Frontal cortex (tissue), 4 donors: ENCODE results near the gene RPL13. TPM values are rescaled to one million over a fixed set of nuclear protein-coding genes. Genes with fewer than 3 reads are reported as not detected.
A peak's percentile ranks its signal among the peaks of the same experiment; 100 is the strongest.
"Not testable (repeated sequence)": the region's sequence is repeated elsewhere in the genome, so short reads cannot be mapped to it uniquely, and the experiment has no call there.

Experiments used
- DNase-seq, 2 donors: peaks; one replicate each; pipeline ENCODE4 v3.0.0; 2012; ENCODE audit warnings: low spot score in 2 of 2
- FAIRE-seq: peaks from 2 replicates; lab custom pipeline; 2012; peaks lifted over from hg19 to GRCh38; lab: Jason Lieb, UNC
- total RNA-seq: library from RNA; depleted of rRNA; stranded (reverse); fragments of >200 nt; gene quantifications from one replicate; pipeline ENCODE4 v1.2.3, GENCODE V29; 2014
- donor health status: control.
- donor health status: control.
- donor health status: control.

Gene RPL13
- total RNA-seq, 1 donor from 2014 or later = 1,545 TPM

DNA sequence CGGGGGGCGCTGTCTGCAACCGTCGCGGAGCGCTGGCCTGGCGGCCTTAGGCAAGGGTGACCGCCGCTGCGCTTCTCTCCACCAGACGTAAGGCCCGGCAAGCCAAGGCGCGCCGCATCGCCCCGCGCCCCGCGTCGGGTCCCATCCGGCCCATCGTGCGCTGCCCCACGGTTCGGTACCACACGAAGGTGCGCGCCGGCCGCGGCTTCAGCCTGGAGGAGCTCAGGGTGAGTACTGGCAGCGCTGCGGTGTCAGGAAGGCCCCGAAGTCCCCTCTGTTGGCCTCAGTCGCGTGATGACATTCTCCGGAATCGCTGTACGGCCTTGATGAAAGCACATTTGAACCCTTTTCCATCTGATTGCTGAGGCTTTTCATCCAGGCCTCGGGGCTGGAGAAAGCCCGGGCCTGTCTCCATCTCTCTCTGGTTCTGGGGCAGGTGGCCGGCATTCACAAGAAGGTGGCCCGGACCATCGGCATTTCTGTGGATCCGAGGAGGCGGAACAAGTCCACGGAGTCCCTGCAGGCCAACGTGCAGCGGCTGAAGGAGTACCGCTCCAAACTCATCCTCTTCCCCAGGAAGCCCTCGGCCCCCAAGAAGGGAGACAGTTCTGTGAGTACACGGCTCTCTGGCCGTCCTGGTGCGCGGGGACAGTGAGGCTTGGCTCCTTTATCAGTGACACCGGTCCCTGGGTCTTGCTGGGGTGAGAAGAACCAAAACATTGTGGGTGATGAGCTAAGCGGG lies 831 bp downstream of the RPL13 start:
- FAIRE-seq (no peak), DNase-seq (no peak)

DNA sequence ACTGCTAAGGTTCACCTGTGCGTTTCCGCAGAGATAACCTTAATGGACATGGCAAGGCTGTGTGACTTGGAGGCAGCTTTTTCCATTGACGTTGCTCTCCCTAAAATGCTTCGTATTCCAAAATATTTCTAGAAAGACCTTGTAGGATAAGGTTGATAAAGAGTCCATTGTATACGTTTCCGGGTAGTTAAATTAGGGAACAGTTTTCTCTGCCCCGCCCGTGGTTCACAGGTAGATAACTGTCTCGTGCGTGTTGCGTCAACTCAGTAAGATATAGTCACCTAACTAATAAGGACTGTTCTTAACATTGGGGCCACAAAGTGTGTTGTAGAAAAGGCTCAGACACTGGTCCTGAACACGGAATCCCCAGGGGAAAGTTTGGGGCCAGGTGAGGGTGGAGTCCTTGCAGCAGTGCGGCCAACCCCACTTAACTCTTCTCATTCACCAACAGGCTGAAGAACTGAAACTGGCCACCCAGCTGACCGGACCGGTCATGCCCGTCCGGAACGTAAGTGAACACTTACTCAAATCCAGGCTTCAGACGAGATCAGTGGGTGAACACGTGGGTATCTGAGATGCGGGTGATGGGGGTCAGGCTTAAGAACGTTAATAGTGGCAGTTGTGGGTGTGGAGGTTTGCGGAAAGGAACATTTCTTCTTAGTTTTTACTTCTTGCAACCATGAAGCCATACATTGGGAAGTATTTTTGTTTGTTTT lies 1.6 kb downstream of the RPL13 start:
- DNase-seq (no peak), FAIRE-seq (no peak)

DNA sequence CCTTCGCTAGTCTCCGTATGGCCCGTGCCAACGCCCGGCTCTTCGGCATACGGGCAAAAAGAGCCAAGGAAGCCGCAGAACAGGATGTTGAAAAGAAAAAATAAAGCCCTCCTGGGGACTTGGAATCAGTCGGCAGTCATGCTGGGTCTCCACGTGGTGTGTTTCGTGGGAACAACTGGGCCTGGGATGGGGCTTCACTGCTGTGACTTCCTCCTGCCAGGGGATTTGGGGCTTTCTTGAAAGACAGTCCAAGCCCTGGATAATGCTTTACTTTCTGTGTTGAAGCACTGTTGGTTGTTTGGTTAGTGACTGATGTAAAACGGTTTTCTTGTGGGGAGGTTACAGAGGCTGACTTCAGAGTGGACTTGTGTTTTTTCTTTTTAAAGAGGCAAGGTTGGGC lies 2.5 kb downstream of the RPL13 start:
- no peak for DNase-seq
- no peak for FAIRE-seq

DNA sequence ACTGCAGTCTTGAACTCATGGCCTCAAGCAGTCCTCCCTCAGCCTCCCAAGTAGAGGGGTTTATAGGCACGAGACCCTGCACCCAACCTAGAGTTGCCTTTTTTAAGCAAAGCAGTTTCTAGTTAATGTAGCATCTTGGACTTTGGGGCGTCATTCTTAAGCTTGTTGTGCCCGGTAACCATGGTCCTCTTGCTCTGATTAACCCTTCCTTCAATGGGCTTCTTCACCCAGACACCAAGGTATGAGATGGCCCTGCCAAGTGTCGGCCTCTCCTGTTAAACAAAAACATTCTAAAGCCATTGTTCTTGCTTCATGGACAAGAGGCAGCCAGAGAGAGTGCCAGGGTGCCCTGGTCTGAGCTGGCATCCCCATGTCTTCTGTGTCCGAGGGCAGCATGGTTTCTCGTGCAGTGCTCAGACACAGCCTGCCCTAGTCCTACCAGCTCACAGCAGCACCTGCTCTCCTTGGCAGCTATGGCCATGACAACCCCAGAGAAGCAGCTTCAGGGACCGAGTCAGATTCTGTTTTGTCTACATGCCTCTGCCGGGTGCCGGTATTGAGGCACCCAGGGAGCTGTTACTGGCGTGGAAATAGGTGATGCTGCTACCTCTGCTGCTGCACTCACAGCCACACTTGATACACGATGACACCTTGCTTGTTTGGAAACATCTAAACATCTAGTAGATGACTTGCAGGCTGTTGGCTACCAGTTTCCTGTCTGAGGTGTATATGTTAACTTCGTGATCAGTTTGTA lies 3.3 kb downstream of the RPL13 start:
- DNase-seq (no peak), FAIRE-seq (no peak)

DNA sequence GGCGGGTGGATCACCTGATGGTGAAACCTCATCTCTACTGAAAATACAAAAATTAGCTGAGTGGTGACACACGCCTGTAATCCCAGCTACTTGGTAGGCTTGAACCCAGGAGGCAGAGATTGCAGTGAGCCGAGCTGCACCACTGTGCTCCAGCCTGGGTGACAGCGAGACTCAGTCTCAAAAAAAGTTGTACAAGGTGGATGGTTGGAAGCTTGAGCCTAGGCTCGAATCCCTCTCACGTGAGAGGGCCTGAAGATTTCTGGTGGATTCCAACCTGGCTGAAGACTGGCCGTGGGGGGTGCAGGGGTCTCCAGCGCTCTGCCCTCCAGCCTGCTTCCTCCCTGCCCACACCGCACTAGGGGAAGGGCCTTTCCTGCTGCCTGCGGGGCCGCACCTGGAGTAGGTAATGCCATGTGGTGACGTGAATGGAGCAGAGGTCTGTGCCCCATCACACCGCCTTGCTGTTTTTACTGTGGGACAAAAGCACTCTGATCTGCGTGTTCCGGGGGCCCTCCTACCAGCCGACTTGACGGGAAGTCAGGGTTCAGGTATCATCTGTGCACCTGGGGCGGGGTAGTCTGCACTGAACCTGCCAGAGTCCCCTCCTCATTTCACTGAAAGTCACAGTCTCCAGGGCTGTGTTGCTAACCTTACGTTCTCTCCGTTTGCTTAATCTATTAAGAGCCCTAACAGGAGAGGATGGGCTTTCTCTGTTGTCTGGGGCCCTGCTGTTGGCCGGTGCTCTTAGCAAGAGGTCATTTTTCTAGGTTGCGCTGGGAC lies 4.2 kb downstream of the RPL13 start:
- no peak for FAIRE-seq

DNA sequence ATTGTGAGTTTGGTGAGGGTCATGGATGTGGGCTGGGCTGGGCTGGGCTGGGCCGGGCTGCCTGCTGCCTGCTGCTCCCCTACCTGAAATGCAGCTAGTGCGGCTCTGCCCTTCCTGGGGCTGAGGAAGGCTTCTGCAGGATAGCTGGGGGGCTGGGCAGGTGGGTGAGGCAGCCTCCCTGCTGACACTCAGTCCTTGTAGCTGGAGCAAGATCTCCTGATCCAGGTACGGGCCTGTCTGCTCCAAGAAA lies 4.7 kb downstream of the RPL13 start:
- no peak for FAIRE-seq
- DNase-seq = no peak

More for the DNA sequence above, 4.2 kb downstream of the RPL13 start:
- no peak for DNase-seq

DNA sequence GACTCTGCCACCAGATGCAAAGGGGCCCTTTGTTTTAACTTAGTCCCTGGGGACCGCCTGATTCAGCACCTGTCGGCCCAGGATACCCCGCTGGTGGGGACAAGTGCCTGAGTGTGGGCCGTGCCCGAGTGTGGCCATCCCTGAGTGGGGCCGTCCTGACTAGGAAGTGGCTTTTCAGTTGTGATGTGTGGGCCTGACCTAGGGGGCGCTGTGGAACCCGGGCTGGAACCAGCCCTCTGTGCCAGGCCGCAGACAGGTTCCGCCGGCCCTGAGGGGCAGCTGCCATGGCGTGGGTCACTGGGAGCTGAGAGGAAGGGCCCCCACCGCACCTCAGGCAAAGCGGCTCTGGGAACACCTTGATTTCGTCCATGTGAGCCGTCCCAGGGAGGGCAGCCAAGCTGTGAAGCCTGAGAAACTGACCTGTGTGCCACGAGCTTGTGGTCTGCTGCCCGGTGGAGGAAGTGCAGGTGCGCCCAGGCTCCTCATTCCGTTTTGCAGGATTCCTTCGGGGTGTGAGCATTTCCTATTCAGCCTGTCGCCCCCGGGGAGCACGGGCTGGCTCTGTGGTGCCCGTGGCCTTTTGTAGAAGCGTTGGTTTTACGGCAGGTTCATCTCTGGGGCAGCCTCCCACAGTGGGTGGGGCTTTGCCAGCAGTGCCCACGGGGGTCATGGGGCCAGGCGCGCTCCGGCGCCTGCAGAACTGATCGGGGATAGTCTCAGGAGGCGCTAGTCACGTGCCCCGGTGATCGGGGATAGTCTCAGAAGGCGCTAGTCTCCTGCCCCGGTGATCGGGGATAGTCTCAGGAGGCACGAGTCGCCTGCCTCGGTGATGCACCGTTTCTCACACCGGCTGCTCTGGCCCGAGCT lies 5.3 kb downstream of the RPL13 start:
- no peak for FAIRE-seq
- DNase-seq = peak; percentile 33 to 64

DNA sequence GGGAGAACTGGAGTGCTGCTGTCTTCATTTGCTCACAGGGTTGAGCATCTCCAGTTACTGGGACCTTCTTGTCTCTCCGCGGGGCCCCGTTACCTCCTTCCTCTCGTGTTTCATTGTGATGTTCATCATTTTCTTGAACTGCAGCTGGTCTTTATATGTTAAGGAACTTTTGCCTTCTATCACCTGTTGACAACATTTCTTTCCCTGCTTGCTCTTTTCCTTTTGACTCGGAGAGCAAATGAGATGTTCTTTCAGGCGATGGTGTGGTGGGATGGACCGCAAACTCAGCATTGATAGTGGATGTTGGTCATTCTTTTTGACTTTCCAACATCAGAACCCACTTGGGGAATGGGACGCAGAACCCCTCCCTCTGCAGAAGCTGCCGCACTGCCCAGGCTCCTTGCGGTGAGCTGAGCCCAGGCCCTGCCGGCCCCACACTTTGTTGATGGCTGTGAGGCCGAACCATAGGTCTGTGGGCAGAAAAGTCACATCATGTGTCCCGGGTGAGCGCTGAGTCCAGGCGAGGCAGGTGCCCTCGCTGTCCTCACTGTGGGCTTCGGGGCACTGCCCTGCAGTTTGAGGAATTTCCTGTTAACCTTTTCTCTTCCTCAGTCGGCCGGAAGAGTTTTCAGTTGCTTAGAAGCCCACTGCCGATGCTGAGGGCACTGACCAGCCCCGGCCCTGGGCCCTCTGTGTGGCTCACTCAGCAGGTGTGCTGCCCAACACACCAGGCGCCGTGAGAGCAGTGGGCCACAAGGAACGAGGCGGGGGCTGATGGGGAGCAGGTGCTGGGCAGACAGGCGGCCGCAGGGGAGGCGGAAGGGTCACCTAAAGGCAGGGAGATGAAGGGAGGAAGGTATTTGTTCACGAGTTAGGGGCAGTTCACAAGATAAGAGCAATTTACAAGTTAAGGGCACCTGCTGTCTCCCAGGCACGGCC lies 7.4 kb downstream of the RPL13 start:
- DNase-seq (no peak), FAIRE-seq (no peak)

DNA sequence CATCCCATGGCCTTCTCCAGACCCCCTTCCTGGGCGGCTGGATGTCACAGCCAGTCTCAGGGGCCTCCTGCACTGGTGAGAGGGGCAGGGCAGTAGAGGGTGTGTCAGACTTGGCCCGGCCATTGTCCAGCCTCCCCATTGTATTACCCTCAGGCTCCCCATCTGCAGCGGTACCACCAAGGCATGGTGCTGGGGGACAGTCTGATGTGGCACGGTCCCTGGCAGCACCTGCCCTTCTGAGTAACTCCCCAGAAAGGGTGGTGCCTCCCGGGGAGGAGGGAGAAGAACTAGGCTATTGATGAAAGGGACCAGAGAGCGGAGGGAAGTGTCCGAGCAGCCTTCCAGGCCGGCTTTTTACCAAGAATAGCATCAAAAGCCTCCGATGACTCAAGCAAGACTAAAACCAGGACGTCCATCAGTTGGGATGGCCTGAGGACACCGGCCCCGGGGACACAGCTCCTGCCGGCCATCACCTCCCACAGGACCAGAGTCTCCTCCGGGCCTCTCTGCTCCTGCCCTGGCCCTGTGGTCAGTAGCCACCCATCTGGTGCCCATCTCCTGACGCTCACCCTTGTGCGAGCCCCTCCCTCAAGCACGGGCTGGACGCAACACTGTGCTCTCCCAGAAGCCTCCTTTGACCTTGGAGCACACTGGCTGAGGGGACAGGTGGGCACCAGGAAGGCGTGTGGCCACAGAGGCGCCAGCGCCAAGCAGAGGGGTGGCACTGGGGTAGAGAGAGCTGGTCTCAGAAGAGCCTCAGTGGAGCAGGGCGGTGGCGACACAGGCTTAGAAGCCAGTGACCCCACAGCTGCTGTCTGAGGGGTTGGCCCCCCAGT lies 9.2 kb downstream of the RPL13 start:
- DNase-seq (no peak), FAIRE-seq (no peak)

DNA sequence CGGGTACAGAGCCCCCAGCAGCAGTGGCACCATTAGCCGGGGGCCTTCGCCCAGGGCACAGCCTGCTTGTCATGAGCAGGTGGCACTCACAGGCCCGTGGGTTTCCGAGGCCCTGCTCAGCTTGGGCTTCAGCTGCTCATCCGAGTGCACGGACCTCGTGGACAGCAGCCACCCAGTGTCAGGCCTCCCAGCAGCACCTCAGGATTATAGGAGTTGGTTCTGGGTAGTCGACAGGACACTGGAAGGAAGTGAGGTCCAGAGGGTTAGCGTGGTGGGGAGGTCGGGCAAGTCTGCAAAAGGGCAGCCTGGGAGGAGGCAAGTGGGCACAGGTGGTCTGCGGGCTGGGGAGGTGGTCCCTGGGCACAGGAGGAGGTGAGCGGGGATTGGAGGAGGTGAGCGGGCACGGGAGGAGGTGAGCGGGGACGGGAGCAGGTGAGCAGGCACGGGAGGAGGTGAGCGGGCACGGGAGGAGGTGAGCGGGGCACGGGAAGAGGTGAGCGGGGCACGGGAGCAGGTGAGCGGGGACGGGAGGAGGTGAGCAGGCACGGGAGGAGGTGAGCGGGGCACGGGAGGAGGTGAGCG lies 10.0 kb downstream of the RPL13 start:
- no peak for DNase-seq
- no peak for FAIRE-seq

DNA sequence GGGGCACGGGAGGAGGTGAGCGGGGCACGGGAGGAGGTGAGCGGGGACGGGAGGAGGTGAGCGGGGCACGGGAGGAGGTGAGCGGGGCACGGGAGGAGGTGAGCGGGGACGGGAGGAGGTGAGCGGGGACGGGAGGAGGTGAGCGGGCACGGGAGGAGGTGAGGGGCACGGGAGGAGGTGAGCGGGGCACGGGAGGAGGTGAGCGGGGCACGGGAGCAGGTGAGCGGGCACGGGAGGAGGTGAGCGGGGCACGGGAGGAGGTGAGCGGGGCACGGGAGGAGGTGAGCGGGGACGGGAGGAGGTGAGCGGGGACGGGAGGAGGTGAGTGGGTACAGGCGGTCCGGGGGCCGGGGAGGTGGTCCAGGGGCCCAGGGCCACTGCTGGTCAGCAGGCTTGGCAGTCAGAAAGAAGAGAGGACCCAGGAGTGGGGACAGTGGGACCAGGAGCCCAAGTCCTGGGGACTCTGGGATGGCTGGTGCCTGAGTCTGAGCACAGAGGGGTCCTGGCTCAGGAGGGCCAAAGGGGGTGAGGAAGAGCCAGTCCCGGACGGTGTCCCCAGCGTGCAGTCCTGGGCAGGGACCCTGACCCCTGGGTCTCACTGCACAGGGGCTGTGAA lies 10.6 kb downstream of the RPL13 start:
- not testable (repeated sequence) for DNase-seq, FAIRE-seq

DNA sequence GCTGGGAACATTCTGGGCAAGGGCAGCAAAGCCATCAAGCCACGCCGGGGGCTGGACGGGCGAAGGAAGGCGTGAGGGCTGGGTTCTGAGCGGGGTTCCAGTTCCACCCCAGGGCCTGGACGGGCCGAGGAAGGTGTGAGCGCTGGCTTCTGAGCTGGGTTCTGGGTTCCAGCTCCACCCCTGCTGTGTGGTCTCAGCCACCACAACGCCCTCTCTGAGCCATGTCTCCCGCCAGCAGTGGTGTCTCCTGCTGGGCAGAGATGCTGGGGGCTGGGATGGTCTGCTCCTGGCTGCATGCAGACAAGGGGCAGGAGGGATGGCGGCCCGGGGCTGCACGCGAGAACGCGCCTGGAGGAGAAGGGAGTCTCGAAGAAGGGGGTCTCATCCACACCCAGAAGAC lies 11.2 kb downstream of the RPL13 start:
- FAIRE-seq = no peak
- no peak for DNase-seq

DNA sequence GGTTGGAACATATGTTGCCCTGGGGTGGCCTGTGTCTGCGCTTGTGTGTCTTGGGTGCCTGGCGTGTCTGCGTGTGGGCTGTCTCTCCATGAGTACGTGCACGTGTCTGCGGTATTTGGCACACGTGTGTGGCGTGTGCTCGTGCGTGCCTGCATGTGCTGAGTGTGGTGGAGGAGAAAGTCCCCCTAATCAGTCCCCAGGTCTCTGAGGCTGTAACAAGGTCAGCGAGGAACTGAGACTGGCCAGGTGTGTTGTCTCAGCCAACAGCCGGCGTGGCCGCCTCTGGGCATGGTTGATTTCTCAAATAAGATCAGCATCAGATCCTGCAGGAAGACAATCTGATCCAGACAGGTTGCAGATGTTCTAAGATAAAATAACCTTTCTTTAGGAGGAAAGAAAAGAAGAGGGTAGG lies 11.6 kb downstream of the RPL13 start:
- DNase-seq (no peak), FAIRE-seq (no peak)

DNA sequence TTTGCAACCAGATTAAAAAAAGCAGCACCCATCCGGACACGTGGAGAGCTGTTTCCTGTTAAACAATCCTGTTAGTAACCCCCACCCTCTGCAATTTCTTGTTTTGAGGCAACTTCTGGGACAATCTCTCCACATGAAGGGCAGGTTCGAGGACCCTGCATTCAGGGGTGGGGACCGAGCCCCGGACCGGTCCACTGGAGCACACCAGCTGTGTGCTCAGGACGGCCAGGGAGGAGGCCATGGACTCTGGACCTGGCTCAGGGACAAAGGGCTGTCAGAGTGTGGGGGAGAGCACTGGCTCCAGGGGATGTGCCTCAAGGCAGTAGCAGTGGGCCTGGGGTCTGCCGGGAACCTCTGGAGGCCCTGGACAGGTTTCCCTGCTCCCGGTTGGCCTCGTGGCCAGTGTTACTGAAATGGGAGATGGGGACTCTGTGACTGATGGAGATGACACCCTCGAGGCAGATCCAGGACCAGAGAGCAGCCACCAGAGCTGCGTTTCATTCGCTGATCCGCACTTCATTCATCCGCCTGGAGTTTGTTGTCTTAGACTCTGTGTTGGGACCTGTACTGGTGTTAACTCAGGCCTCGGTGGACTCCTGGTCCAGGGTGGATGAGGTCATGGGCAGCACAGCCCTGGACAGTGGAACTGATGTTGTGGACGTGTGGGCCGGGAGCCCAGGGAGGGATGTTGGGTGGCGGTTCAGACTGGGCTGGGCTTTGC lies 12.2 kb downstream of the RPL13 start:
- DNase-seq (no peak), FAIRE-seq (no peak)

DNA sequence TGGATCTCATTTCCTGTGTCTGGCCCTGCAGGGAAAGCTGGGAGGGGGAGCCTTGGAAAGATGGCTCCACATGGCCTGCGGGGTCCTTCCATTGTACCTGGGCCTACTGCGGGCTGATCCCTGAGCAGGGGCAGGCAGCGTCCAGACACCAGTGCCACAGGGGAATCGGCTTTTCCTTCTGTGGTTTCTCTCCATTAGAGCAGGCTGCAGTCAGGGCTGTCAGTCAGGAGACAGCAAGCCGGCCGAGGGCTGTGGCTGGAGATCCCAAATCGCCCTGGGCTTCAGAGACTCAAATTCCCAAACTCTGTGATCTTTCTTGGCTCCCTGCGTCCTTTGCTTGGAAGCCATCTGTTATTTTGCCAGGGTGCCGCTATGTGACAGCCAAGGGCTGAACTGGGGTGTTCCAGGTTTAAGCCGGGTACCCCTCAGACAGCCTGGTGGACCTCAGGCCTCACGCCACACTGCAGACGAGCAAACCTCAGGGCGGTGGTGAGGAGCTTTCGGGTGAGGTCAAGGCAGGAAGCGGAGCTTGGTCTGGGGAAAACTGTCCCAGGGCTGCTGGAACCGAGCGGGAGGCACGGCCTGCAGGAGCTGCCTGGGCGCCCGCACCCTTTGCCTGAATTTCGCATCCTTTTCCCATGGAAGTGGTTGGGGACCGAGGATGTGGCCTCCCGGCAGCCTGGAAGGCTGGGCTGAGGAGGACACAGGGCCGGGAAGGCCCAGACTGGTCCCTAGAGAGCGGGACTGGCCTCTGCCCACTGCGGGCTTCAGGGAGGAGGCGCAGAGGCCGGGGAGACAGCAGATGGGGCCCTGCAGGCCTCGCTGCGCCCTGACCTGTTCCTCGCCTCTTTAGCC lies 13.6 kb downstream of the RPL13 start:
- FAIRE-seq (no peak), DNase-seq (no peak)
